Right atrium auricular region (tissue), 2 donors: ENCODE results near the gene GOLIM4. TPM values are rescaled to one million over a fixed set of nuclear protein-coding genes. Genes with fewer than 3 reads are reported as not detected.

ENCODE experiments used
- DNase-seq: peaks from one replicate; pipeline ENCODE4 v3.0.0-alpha.2; 2019; ENCODE audit warnings: low spot score
- H3K27ac ChIP-seq, 2 donors: fragments of 200-600 bp; sonication (generic); 1 replicate in 1 of 2; 2 replicates in 1 of 2; pipeline ENCODE4 v1.5.1; 2016 to 2019
- H3K27me3 ChIP-seq, 2 donors: fragments of 200-600 bp; sonication (generic); one replicate each; pipeline versions ENCODE4 v1.5.1 to v1.6.0; 2017 to 2019
- H3K36me3 ChIP-seq: fragments of 200-600 bp; sonication (generic); one replicate; pipeline ENCODE4 v1.5.1; 2016
- H3K4me1 ChIP-seq, 2 donors: fragments of 200-600 bp; sonication (generic); one replicate each; pipeline versions ENCODE4 v1.5.1 to v1.6.0; 2017 to 2019
- H3K4me3 ChIP-seq, 2 donors: fragments of 200-600 bp; sonication (generic); 1 replicate in 1 of 2; 2 replicates in 1 of 2; pipeline ENCODE4 v1.5.1; 2017 to 2019; ENCODE audit warnings: mild to moderate bottlenecking in 1 of 2, moderate library complexity in 1 of 2
- H3K9me3 ChIP-seq, 2 donors: fragments of 200-600 bp; sonication (generic); one replicate each; pipeline ENCODE4 v1.5.1; 2019
- total RNA-seq, 2 donors: library from RNA; depleted of rRNA; stranded (reverse); fragments of >200 nt; gene quantifications; one replicate each; pipeline ENCODE4 v1.1.0, GENCODE V29; 2016
- TF ChIP-seq, protein P1 (sequence below), 2 donors: fragments of 200-600 bp; sonication (generic); IDR thresholded peaks; one replicate each; pipeline ENCODE4 v1.5.1; 2019; ENCODE audit warnings: antibody characterized with exemption in 2 of 2

Gene GOLIM4
- total RNA-seq, 2 donors from 2014 or later, result 56.0 to 63.7 TPM

- Histone ChIP-seq H3K36me3 (no peaks in the 10 kb centered on the region), H3K4me1 (peaks cover 0 to 17% of the 10 kb centered on the region in 2 donors), H3K4me3 (no peak overlapping the region), H3K27me3 (no peaks in the 10 kb centered on the region), H3K9me3 (no peaks in the 10 kb centered on the region), H3K27ac (peak overlapping the region in 1 of 2 donors; percentile 7)
- no peak for DNase-seq
- TF ChIP-seq, protein P1, sequence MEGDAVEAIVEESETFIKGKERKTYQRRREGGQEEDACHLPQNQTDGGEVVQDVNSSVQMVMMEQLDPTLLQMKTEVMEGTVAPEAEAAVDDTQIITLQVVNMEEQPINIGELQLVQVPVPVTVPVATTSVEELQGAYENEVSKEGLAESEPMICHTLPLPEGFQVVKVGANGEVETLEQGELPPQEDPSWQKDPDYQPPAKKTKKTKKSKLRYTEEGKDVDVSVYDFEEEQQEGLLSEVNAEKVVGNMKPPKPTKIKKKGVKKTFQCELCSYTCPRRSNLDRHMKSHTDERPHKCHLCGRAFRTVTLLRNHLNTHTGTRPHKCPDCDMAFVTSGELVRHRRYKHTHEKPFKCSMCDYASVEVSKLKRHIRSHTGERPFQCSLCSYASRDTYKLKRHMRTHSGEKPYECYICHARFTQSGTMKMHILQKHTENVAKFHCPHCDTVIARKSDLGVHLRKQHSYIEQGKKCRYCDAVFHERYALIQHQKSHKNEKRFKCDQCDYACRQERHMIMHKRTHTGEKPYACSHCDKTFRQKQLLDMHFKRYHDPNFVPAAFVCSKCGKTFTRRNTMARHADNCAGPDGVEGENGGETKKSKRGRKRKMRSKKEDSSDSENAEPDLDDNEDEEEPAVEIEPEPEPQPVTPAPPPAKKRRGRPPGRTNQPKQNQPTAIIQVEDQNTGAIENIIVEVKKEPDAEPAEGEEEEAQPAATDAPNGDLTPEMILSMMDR (IDR thresholded peaks at IDR 0.05), result no peak
Observed at GRCh38 chr3:168070919-168071318, 24.8 kb downstream of the GOLIM4 start.

GRCh38 chr3:168068346-168068745 is 27.4 kb downstream of the GOLIM4 start:
- Histone ChIP-seq H3K27me3 (no peaks in the 10 kb centered on the region), H3K36me3 (no peaks in the 10 kb centered on the region), H3K9me3 (no peaks in the 10 kb centered on the region), H3K4me1 (peaks cover 0 to 24% of the 10 kb centered on the region in 2 donors), H3K4me3 (no peak overlapping the region), H3K27ac (no peak overlapping the region)
- no peak for DNase-seq
- TF ChIP-seq, protein P1 (IDR thresholded peaks at IDR 0.05), result no peak

GRCh38 chr3:168066882-168067281 is 28.8 kb downstream of the GOLIM4 start:
- TF ChIP-seq, protein P1 (IDR thresholded peaks at IDR 0.05), result no peak
- H3K27ac ChIP-seq, result no peak overlapping the region
- DNase-seq, result no peak
- H3K9me3 ChIP-seq, result no peaks in the 10 kb centered on the region
- H3K36me3 ChIP-seq, result no peaks in the 10 kb centered on the region
- no peaks in the 10 kb centered on the region for H3K27me3 ChIP-seq
- H3K4me1 ChIP-seq, result peaks cover 0 to 21% of the 10 kb centered on the region in 2 donors
- H3K4me3 ChIP-seq, result no peak overlapping the region

DNA sequence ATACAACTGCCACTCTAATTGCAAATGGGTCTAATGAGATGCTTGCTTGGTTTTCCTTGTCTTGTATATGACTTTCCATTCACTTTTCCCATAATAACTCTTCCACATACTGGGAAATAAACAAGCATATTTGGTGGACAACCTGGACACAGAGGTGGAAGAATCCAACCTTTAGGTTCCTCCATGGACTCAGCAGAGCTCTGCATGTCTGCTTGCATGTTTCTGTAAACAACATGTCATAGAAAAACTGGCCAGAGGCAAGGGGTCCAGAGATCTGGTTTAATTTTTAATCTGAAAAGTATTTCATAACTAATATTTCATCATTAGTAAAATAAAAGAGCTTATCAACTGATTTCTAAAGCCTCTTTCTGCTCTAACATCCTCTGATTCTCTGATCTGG is 30.2 kb downstream of the GOLIM4 start:
- TF ChIP-seq, protein P1 (IDR thresholded peaks at IDR 0.05), result no peak
- Histone ChIP-seq H3K27me3 (no peaks in the 10 kb centered on the region), H3K4me3 (no peak overlapping the region), H3K27ac (no peak overlapping the region), H3K36me3 (no peaks in the 10 kb centered on the region), H3K9me3 (no peaks in the 10 kb centered on the region), H3K4me1 (peaks cover 0 to 25% of the 10 kb centered on the region in 2 donors)
- no peak for DNase-seq

- H3K27ac ChIP-seq, result no peak overlapping the region
- no peaks in the 10 kb centered on the region for H3K36me3 ChIP-seq
- no peak for DNase-seq
- H3K4me3 ChIP-seq, result no peak overlapping the region
- no peaks in the 10 kb centered on the region for H3K9me3 ChIP-seq
- no peaks in the 10 kb centered on the region for H3K27me3 ChIP-seq
- peaks cover 0 to 28% of the 10 kb centered on the region in 2 donors for H3K4me1 ChIP-seq
- TF ChIP-seq, protein P1 (IDR thresholded peaks at IDR 0.05), result no peak
Observed at GRCh38 chr3:168063122-168063521, 32.6 kb downstream of the GOLIM4 start.

DNA sequence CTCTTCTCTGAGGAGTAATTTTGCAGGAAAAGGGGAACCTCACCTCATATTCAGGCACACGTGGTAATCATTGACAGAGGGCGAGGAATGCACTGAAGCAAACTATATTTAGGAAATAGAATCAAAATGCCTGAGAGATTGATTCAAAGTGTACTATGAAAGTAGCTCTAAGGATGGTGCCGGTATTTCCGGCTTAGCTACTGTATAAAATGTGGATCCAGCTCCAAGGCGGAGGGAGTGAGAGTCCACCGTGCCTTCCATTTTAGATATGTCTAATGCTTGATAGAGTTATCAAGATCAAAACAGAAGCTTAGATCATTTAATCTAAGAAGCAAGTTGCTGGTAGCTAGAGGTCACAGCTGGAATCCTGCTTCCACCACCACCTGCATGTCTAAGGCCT is 33.0 kb downstream of the GOLIM4 start:
- Histone ChIP-seq H3K4me3 (no peak overlapping the region), H3K36me3 (no peaks in the 10 kb centered on the region), H3K27ac (no peak overlapping the region), H3K4me1 (peaks cover 0 to 28% of the 10 kb centered on the region in 2 donors), H3K9me3 (no peaks in the 10 kb centered on the region), H3K27me3 (no peaks in the 10 kb centered on the region)
- no peak for DNase-seq
- TF ChIP-seq, protein P1 (IDR thresholded peaks at IDR 0.05), result no peak
